Choroid plexus epithelial cell (primary cell): Measurements from ENCODE around the gene PRMT3.

Experiments
- DNase-seq: peaks from one replicate; pipeline ENCODE4 v3.0.0-alpha.2; 2010; ENCODE audit warnings: low read depth
- H3K4me3 ChIP-seq: 2 replicates; pipeline ENCODE4 v1.5.1; 2011; ENCODE audit warnings: low read depth, mild to moderate bottlenecking, control low read depth, low read length, moderate library complexity
- CTCF ChIP-seq: conservative IDR thresholded peaks from 2 replicates; pipeline ENCODE4 v1.5.1; 2011; ENCODE audit warnings: low read depth, mild to moderate bottlenecking, control low read depth, inconsistent platforms, low read length, moderate library complexity

Gene PRMT3

GRCh38 chr11:20367313-20367948, 20.1 kb upstream of the PRMT3 start:
- H3K4me3 ChIP-seq = no peak overlapping the region
- DNase-seq = peak; percentile 89
- no peak for TF ChIP-seq CTCF

- no peak overlapping the region for H3K4me3 ChIP-seq
Observed at GRCh38 chr11:20368438-20368837, 19.1 kb upstream of the PRMT3 start.

GRCh38 chr11:20369826-20370225, 17.7 kb upstream of the PRMT3 start:
- DNase-seq = no peak
- H3K4me3 ChIP-seq = no peak overlapping the region
- TF ChIP-seq CTCF = no peak

More at GRCh38 chr11:20368438-20368837, 19.1 kb upstream of the PRMT3 start:
- DNase-seq = no peak
- no peak for TF ChIP-seq CTCF

GRCh38 chr11:20372081-20372626, 15.4 kb upstream of the PRMT3 start:
- no peak overlapping the region for H3K4me3 ChIP-seq
- DNase-seq = no peak
- no peak for TF ChIP-seq CTCF

GRCh38 chr11:20373147-20373546, 14.4 kb upstream of the PRMT3 start:
- H3K4me3 ChIP-seq = no peak overlapping the region
- DNase-seq = no peak
- TF ChIP-seq CTCF = no peak

- no peak overlapping the region for H3K4me3 ChIP-seq
- no peak for TF ChIP-seq CTCF
Observed at GRCh38 chr11:20373568-20374209, 13.8 kb upstream of the PRMT3 start.

GRCh38 chr11:20374741-20375300, 12.7 kb upstream of the PRMT3 start:
- peak; percentile 20 for DNase-seq
- TF ChIP-seq CTCF = no peak

More at GRCh38 chr11:20373568-20374209, 13.8 kb upstream of the PRMT3 start:
- no peak for DNase-seq

More at GRCh38 chr11:20374741-20375300, 12.7 kb upstream of the PRMT3 start:
- no peak overlapping the region for H3K4me3 ChIP-seq
